Uterus (tissue), 4 donors: ENCODE results near the gene POGK. TPM values are rescaled to one million over a fixed set of nuclear protein-coding genes. Genes with fewer than 3 reads are reported as not detected.

Experiments used
- DNase-seq, 2 donors: peaks; one replicate each; pipeline ENCODE4 v3.0.0-alpha.2; 2019 to 2020
- H3K27ac ChIP-seq, 2 donors: fragments of 200-600 bp; sonication (generic); 1 replicate in 1 of 2; 2 replicates in 1 of 2; pipeline ENCODE4 v1.5.1; 2016 to 2018
- H3K27me3 ChIP-seq, 2 donors: fragments of 200-600 bp; sonication (generic); one replicate each; pipeline ENCODE4 v1.5.1; 2018 to 2019; ENCODE audit warnings: control low read depth in 1 of 2
- H3K36me3 ChIP-seq, 2 donors: fragments of 200-600 bp; sonication (generic); one replicate each; pipeline ENCODE4 v1.5.1; 2019; ENCODE audit warnings: control low read depth in 1 of 2
- H3K4me1 ChIP-seq, 2 donors: fragments of 200-600 bp; sonication (generic); one replicate each; pipeline ENCODE4 v1.5.1; 2018 to 2019; ENCODE audit warnings: control low read depth in 1 of 2
- H3K4me3 ChIP-seq, 2 donors: fragments of 200-600 bp; sonication (generic); 1 replicate in 1 of 2; 2 replicates in 1 of 2; pipeline ENCODE4 v1.5.1; 2018 to 2019; ENCODE audit warnings: mild to moderate bottlenecking in 1 of 2
- H3K9me3 ChIP-seq, 2 donors: fragments of 200-600 bp; sonication (generic); one replicate each; pipeline ENCODE4 v1.5.1; 2019; ENCODE audit warnings: control low read depth in 1 of 2
- POLR2A ChIP-seq, 2 donors: fragments of 450-650 bp; IDR thresholded peaks; one replicate each; pipeline ENCODE4 v1.6.1; 2016; ENCODE audit warnings: antibody characterized with exemption in 2 of 2, mild to moderate bottlenecking in 1 of 2, moderate library complexity in 1 of 2
- intact Hi-C: fragments of 100-400 bp; cut with DNase I; formaldehyde crosslinking; loops from one replicate; pipeline ENCODE4 v1.15.1; 2023; ENCODE audit warnings: low total_unique reads
- total RNA-seq, 4 donors: library from RNA; depleted of rRNA in 3 of 4; stranded (reverse); fragments of >200 nt in 3 of 4; gene quantifications; one replicate each; pipeline versions ENCODE4 v1.1.0 to v1.2.4, GENCODE V29; 2014 to 2023
- TF ChIP-seq, protein P1 (sequence below), 4 experiments: fragments of 200-600 bp in 2 of 4; fragments of 450-650 bp in 2 of 4; sonication (generic) in 2 of 4; IDR thresholded peaks; one replicate each; pipeline ENCODE4 v1.5.1; 2016 to 2019; ENCODE audit warnings: antibody characterized with exemption in 4 of 4, mild to moderate bottlenecking in 2 of 4, moderate library complexity in 1 of 4
- donor health status: DM: yes; HTN: yes; CAD: no.

POGK gene
- total RNA-seq, 4 donors from 2014 or later = 21.2 to 46.1 (median 33.8) TPM

GRCh38 chr1:166868639-166869038 is 29.4 kb downstream of the POGK start:
- intact Hi-C loops = no loop called here
- no peak for DNase-seq
- Histone ChIP-seq H3K9me3 (no peaks in the 10 kb centered on the region), H3K27ac (no peak overlapping the region), H3K4me1 (no peaks in the 10 kb centered on the region), H3K4me3 (no peak overlapping the region), H3K27me3 (no peaks in the 10 kb centered on the region), H3K36me3 (no peaks in the 10 kb centered on the region)
- TF ChIP-seq, protein P1, sequence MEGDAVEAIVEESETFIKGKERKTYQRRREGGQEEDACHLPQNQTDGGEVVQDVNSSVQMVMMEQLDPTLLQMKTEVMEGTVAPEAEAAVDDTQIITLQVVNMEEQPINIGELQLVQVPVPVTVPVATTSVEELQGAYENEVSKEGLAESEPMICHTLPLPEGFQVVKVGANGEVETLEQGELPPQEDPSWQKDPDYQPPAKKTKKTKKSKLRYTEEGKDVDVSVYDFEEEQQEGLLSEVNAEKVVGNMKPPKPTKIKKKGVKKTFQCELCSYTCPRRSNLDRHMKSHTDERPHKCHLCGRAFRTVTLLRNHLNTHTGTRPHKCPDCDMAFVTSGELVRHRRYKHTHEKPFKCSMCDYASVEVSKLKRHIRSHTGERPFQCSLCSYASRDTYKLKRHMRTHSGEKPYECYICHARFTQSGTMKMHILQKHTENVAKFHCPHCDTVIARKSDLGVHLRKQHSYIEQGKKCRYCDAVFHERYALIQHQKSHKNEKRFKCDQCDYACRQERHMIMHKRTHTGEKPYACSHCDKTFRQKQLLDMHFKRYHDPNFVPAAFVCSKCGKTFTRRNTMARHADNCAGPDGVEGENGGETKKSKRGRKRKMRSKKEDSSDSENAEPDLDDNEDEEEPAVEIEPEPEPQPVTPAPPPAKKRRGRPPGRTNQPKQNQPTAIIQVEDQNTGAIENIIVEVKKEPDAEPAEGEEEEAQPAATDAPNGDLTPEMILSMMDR (IDR thresholded peaks at IDR 0.05) = no peak
- no peak for TF ChIP-seq POLR2A (IDR thresholded peaks at IDR 0.05)

DNA sequence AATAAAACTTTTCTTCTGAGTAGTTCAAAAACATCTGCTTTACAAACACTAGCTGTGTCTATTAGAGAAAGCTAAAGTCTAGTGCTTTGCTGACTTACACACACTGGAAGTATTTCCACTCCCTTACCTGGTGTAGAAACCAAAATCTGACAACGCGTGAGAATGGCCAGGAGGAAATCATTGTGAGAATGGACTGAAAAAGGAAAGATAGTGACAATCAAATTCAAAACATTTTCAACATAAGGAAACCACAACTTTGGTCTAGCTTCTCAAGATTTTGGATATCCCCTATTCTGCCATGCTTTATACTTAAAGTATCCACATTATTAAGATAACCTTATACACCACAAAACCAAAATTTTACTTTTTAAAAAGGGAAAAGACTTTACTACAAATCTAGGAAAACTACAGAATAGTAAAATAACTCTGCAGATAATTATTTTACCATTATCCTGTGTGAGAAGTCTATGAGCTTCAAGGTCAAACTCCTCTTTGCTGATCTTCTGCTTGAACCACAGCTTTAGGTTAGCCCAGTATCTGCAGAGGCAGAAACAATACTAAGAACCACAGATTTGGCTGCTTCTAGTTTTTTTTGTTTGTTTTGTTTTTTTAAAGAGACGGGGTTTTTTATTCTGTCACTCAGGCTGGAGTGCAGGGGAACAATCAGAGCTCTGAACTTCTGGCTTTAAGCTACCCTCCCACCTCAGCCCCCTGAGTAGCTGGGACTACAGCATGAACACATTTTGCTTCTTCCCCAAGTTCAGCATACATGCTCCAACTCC is 30.2 kb downstream of the POGK start:
- Histone ChIP-seq H3K27ac (no peak overlapping the region), H3K27me3 (no peaks in the 10 kb centered on the region), H3K4me3 (no peak overlapping the region), H3K9me3 (no peaks in the 10 kb centered on the region), H3K4me1 (no peaks in the 10 kb centered on the region), H3K36me3 (no peaks in the 10 kb centered on the region)
- TF ChIP-seq, protein P1 (IDR thresholded peaks at IDR 0.05) = no peak
- TF ChIP-seq POLR2A (IDR thresholded peaks at IDR 0.05) = no peak
- no peak for DNase-seq
- intact Hi-C loops = no loop called here

DNA sequence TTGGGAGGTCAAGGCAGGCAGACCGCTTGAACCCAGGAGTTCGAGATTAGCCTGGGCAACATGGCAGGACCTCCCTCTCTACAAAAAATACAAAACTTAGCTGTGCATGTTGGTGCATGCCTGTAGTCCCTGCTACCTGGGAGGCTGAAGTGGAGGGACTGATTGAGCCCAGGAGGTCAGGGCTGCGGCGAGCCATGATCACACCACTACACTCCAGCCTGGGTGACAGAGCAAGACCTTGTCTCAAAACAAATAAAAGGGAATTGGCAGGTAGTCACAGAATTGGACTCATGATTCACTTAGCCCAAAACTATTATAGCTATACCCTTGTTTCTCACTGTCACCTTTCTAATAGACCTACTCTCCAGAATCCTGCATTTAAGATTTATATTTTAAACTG is 31.3 kb downstream of the POGK start:
- Histone ChIP-seq H3K36me3 (no peaks in the 10 kb centered on the region), H3K4me3 (no peak overlapping the region), H3K9me3 (no peaks in the 10 kb centered on the region), H3K27me3 (no peaks in the 10 kb centered on the region), H3K4me1 (peaks cover 0 to 5% of the 10 kb centered on the region in 2 donors), H3K27ac (no peak overlapping the region)
- intact Hi-C loops = no loop called here
- DNase-seq = no peak
- TF ChIP-seq, protein P1 (IDR thresholded peaks at IDR 0.05) = no peak
- no peak for TF ChIP-seq POLR2A (IDR thresholded peaks at IDR 0.05)

DNA sequence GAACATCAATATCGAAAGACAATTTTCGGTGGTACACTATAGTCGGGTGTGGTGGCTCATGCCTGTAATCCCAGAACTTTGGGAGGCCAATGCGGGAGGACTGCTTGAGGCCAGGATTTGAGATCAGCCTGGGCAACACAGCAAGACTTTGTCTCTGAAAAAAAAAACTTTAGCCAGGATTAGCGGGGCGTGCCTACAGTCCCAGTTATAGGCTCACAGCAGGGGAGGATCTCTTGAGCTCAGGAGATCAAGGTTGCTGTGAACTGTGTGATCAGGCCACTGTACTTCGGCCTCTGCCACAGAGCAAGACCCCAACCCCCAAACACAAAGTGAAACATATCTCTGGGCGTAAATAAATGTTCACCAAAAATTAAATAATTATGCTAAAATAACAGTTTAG is 35.2 kb downstream of the POGK start:
- peaks cover 0 to 11% of the 10 kb centered on the region in 2 donors for H3K4me1 ChIP-seq
- no peaks in the 10 kb centered on the region for H3K27me3 ChIP-seq
- no peak for DNase-seq
- no peaks in the 10 kb centered on the region for H3K36me3 ChIP-seq
- no peaks in the 10 kb centered on the region for H3K9me3 ChIP-seq
- no peak for TF ChIP-seq POLR2A (IDR thresholded peaks at IDR 0.05)
- TF ChIP-seq, protein P1 (IDR thresholded peaks at IDR 0.05) = no peak
- intact Hi-C loops = no loop called here
- H3K4me3 ChIP-seq = no peak overlapping the region
- no peak overlapping the region for H3K27ac ChIP-seq

GRCh38 chr1:166875302-166875733 is 36.0 kb downstream of the POGK start:
- H3K27ac ChIP-seq = peak overlapping the region; percentile 87 to 94
- intact Hi-C loops = no loop called here
- no peak for DNase-seq
- no peaks in the 10 kb centered on the region for H3K9me3 ChIP-seq
- H3K27me3 ChIP-seq = no peaks in the 10 kb centered on the region
- no peak for TF ChIP-seq POLR2A (IDR thresholded peaks at IDR 0.05)
- TF ChIP-seq, protein P1 (IDR thresholded peaks at IDR 0.05) = no peak
- no peaks in the 10 kb centered on the region for H3K36me3 ChIP-seq
- peaks cover 0 to 11% of the 10 kb centered on the region in 2 donors for H3K4me1 ChIP-seq
- H3K4me3 ChIP-seq = peak overlapping the region; percentile 69 to 83
